ENCODE results near the gene MCU. TPM values are rescaled to one million over a fixed set of nuclear protein-coding genes. Genes with fewer than 3 reads are reported as not detected.

MCU gene
- total RNA-seq, 1 donor from 2014 or later = 20.3 TPM

DNA sequence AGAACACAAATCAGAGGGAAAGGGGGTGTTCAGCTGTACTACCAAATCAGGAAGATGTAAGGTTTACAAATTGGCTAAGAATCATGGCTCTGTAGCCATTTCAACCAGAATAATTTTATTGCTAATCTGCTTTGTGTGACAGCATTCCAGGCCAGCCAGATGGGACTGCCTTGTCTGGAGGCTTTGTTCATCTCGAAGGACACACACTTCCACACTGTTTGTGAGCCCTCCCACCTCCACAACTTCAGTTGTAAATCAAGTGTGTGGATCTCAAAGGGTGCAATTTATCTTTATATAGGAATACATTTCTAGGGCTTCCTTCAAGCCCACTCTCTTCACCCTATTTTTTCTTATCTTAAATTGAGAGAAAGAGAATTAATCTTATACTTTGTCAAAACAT is 194.7 kb downstream of the MCU start:
- TF ChIP-seq, protein P1, sequence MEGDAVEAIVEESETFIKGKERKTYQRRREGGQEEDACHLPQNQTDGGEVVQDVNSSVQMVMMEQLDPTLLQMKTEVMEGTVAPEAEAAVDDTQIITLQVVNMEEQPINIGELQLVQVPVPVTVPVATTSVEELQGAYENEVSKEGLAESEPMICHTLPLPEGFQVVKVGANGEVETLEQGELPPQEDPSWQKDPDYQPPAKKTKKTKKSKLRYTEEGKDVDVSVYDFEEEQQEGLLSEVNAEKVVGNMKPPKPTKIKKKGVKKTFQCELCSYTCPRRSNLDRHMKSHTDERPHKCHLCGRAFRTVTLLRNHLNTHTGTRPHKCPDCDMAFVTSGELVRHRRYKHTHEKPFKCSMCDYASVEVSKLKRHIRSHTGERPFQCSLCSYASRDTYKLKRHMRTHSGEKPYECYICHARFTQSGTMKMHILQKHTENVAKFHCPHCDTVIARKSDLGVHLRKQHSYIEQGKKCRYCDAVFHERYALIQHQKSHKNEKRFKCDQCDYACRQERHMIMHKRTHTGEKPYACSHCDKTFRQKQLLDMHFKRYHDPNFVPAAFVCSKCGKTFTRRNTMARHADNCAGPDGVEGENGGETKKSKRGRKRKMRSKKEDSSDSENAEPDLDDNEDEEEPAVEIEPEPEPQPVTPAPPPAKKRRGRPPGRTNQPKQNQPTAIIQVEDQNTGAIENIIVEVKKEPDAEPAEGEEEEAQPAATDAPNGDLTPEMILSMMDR (IDR thresholded peaks at IDR 0.05; ENCODE audit: borderline replicate concordance) = no peak
- Histone ChIP-seq H3K27ac (replicated peaks) (peak overlapping the region; percentile 23), H3K4me1 (peaks cover 12% of the 10 kb centered on the region), H3K9me3 (replicated peaks) (no peaks in the 10 kb centered on the region), H3K36me3 (peaks cover 20% of the 10 kb centered on the region), H3K27me3 (ENCODE audit: low read depth) (no peaks in the 10 kb centered on the region), H3K4me3 (no peak overlapping the region)
- intact Hi-C loops (cut with micrococcal nuclease) = no loop called here
- DNase-seq = no peak

DNA sequence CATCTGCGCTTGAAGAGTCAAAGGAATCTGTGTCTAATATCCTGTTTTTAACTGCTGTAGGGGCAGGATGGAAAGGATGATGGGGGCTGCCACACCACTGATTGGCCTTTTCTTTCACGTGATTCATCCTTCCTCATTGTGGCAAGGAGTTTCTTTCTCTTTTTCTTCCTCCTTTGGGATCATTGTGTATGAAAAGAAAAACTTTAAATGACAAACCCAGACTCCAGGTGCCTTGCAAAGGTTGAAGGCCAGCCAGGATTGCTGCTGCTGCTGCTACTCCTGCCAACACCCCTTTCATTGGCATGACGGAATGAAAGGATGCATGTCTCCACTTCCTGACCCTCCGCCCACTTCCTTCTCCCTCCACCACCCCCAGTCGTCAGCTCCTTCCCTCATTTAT is 195.1 kb downstream of the MCU start:
- intact Hi-C loops (cut with micrococcal nuclease) = no loop called here
- no peaks in the 10 kb centered on the region for H3K9me3 ChIP-seq (replicated peaks)
- peak overlapping the region; percentile 23 for H3K27ac ChIP-seq (replicated peaks)
- no peaks in the 10 kb centered on the region for H3K27me3 ChIP-seq (ENCODE audit: low read depth)
- TF ChIP-seq, protein P1 (IDR thresholded peaks at IDR 0.05; ENCODE audit: borderline replicate concordance) = no peak
- peaks cover 14% of the 10 kb centered on the region for H3K4me1 ChIP-seq
- H3K36me3 ChIP-seq = peaks cover 20% of the 10 kb centered on the region
- DNase-seq = no peak
- peak overlapping the region; percentile 23 for H3K4me3 ChIP-seq

DNA sequence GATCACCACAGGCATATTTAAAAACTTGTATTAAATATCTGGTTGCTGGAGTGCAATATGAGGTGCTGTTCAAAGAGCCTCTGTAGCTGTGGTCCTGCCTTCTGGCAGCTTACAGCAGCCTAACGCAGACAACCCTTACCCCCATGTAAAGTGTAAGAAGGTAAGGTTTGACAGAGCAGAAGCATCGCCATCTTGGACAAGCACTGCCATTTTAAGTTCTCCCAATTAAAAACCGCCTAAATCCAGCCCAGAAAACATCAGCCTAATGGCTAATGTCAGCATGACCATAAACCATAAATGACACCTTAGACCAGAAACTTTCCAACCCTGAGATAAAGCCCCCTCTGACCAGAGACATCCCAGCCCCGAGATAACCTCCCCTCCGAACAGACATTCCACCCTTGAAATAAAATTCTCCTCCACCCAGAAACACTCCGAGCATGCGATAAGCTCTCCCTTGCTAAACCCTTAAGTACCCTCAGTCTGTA is 196.3 kb downstream of the MCU start:
- DNase-seq = no peak
- TF ChIP-seq, protein P1 (IDR thresholded peaks at IDR 0.05; ENCODE audit: borderline replicate concordance) = no peak
- no peak overlapping the region for H3K4me3 ChIP-seq
- H3K27ac ChIP-seq (replicated peaks) = no peak overlapping the region
- peaks cover 23% of the 10 kb centered on the region for H3K4me1 ChIP-seq
- H3K9me3 ChIP-seq (replicated peaks) = no peaks in the 10 kb centered on the region
- peaks cover 20% of the 10 kb centered on the region for H3K36me3 ChIP-seq
- H3K27me3 ChIP-seq (ENCODE audit: low read depth) = no peaks in the 10 kb centered on the region
- intact Hi-C loops (cut with micrococcal nuclease) = no loop called here

- Histone ChIP-seq H3K4me3 (no peak overlapping the region), H3K9me3 (replicated peaks) (no peaks in the 10 kb centered on the region), H3K27me3 (ENCODE audit: low read depth) (no peaks in the 10 kb centered on the region), H3K4me1 (peaks cover 23% of the 10 kb centered on the region), H3K27ac (replicated peaks) (no peak overlapping the region), H3K36me3 (peaks cover 14% of the 10 kb centered on the region)
- intact Hi-C loops (cut with micrococcal nuclease) = no loop called here
- TF ChIP-seq, protein P1 (IDR thresholded peaks at IDR 0.05; ENCODE audit: borderline replicate concordance) = no peak
- DNase-seq = no peak
These were observed 197.5 kb downstream of the MCU start for GRCh38 chr10:72889391-72889831.

DNA sequence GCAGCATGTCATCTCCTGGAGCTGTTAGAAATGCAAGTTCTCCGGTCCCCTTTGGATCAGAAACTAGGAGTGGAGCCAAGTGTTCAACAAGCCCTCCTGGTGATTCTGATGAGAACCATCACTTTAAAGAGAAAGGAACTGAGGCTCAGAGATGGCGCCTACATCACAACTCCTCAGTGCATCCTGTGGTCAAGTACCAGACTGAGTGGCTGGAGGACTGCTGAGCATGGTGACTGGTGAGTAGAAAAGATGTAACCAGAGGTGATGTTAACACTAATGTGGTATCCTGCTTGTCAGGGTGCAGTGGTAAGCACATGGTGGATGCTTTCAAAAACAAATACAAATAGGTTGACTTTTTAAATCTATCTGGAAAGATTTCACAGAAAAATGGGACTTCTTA is 198.1 kb downstream of the MCU start:
- intact Hi-C loops (cut with micrococcal nuclease) = no loop called here
- no peak for DNase-seq

More for the DNA sequence above, 198.1 kb downstream of the MCU start:
- TF ChIP-seq, protein P1 (IDR thresholded peaks at IDR 0.05; ENCODE audit: borderline replicate concordance) = no peak
- H3K4me3 ChIP-seq = no peak overlapping the region
- no peak overlapping the region for H3K27ac ChIP-seq (replicated peaks)
- H3K27me3 ChIP-seq (ENCODE audit: low read depth) = no peaks in the 10 kb centered on the region
- peaks cover 23% of the 10 kb centered on the region for H3K4me1 ChIP-seq
- no peaks in the 10 kb centered on the region for H3K9me3 ChIP-seq (replicated peaks)
- H3K36me3 ChIP-seq = peaks cover 13% of the 10 kb centered on the region

All from left ventricle myocardium inferior (tissue), 1 donor.